ENCODE results near the gene TTYH3.

GRCh38 chr7:2654059-2654458, 22.3 kb downstream of the TTYH3 start:
- TF ChIP-seq ZNF560 (tag by site-specific recombination; IDR thresholded peaks at IDR 0.05; ENCODE audit: borderline replicate concordance): no peak
- TF ChIP-seq ZNF530 (tag by site-specific recombination; IDR thresholded peaks at IDR 0.05; ENCODE audit: low read depth): no peak
- no peak for TF ChIP-seq ZSCAN23 (tag by site-specific recombination; IDR thresholded peaks at IDR 0.05)
- TF ChIP-seq CTCF (tag by site-specific recombination; IDR thresholded peaks at IDR 0.05): no peak
- TF ChIP-seq ZNF121 (tag by site-specific recombination; IDR thresholded peaks at IDR 0.05): peak; percentile 89
- no peak for TF ChIP-seq ZSCAN16 (tag by site-specific recombination; IDR thresholded peaks at IDR 0.05)
- no peak for TF ChIP-seq SP2 (tag by site-specific recombination; IDR thresholded peaks at IDR 0.05)
- no peak for TF ChIP-seq RBAK (tag by site-specific recombination; IDR thresholded peaks at IDR 0.05)
- TF ChIP-seq ZNF639 (tag by site-specific recombination; IDR thresholded peaks at IDR 0.05): no peak

Measured in HEK293 (cell line).